ENCODE data around the gene MAPK1. TPM values are rescaled to one million over a fixed set of nuclear protein-coding genes. Genes with fewer than 3 reads are reported as not detected.
A peak's percentile ranks its signal among the peaks of the same experiment; 100 is the strongest.

The MAPK1 gene
- total and polyA plus RNA-seq, 9 of the 15 experiments (the other 6 are each of a cell fraction or from before 2014, with no cell fraction given): 46.3 to 575 (median 283) TPM

DNA sequence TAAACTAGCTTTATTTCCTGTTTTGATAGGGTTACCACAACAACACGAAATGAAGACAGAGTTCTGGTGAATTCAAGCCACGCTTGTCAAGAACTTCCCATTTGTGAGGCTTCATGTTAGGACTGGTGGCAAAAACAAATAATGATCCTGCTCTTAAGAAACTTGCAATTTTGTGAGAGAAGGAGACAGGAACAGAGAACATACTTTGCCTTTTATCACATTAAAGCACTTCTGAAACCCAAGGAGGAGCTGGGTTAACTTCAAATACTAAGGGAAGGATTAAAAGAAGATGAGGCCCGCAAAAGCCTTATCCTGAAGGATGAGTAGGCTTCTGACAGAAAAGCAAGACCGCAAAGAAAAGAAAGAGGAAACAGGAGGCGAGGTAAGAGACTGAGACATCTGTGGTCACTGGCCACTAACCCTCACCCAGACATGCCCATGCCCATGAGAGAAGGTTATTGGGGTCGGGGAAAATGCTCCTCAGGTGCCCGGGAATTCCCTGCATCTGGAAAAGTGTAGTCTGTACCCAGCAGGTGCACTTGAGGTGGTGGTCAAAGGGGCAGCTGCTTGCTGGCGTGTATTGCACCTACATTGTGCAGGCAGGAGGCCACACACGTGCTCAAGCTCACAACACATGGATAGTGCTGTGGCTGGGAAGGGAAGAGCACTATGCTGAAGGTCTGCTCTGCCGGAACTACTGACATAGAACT lies 50.5 kb downstream of the MAPK1 start (continued):
- TF ChIP-seq BACH1 (tag; IDR thresholded peaks at IDR 0.05) (0 out of 2 replicates have a peak, but pooled peaks have one; percentile 0), ZSCAN32 (CRISPR knock-in tag; IDR thresholded peaks at IDR 0.05) (no peak), FOXJ2 (tag; IDR thresholded peaks at IDR 0.05) (peak; percentile 100), ZNF780A (CRISPR knock-in tag; IDR thresholded peaks at IDR 0.05) (no peak), STAT5A (IDR thresholded peaks at IDR 0.05; ENCODE audit: borderline replicate concordance, low read length) (no peak), BRD9 (IDR thresholded peaks at IDR 0.05; ENCODE audit: low read depth, partially characterized antibody) (no peak)
- TF ChIP-seq, protein P1, sequence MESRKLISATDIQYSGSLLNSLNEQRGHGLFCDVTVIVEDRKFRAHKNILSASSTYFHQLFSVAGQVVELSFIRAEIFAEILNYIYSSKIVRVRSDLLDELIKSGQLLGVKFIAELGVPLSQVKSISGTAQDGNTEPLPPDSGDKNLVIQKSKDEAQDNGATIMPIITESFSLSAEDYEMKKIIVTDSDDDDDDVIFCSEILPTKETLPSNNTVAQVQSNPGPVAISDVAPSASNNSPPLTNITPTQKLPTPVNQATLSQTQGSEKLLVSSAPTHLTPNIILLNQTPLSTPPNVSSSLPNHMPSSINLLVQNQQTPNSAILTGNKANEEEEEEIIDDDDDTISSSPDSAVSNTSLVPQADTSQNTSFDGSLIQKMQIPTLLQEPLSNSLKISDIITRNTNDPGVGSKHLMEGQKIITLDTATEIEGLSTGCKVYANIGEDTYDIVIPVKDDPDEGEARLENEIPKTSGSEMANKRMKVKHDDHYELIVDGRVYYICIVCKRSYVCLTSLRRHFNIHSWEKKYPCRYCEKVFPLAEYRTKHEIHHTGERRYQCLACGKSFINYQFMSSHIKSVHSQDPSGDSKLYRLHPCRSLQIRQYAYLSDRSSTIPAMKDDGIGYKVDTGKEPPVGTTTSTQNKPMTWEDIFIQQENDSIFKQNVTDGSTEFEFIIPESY (CRISPR knock-in tag; IDR thresholded peaks at IDR 0.05): peak; percentile 78
- TF ChIP-seq, protein P2, sequence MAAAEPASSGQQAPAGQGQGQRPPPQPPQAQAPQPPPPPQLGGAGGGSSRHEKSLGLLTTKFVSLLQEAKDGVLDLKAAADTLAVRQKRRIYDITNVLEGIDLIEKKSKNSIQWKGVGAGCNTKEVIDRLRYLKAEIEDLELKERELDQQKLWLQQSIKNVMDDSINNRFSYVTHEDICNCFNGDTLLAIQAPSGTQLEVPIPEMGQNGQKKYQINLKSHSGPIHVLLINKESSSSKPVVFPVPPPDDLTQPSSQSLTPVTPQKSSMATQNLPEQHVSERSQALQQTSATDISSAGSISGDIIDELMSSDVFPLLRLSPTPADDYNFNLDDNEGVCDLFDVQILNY (CRISPR knock-in tag; IDR thresholded peaks at IDR 0.05): peak; percentile 98
- TF ChIP-seq, protein P3, sequence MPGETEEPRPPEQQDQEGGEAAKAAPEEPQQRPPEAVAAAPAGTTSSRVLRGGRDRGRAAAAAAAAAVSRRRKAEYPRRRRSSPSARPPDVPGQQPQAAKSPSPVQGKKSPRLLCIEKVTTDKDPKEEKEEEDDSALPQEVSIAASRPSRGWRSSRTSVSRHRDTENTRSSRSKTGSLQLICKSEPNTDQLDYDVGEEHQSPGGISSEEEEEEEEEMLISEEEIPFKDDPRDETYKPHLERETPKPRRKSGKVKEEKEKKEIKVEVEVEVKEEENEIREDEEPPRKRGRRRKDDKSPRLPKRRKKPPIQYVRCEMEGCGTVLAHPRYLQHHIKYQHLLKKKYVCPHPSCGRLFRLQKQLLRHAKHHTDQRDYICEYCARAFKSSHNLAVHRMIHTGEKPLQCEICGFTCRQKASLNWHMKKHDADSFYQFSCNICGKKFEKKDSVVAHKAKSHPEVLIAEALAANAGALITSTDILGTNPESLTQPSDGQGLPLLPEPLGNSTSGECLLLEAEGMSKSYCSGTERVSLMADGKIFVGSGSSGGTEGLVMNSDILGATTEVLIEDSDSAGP (CRISPR knock-in tag; IDR thresholded peaks at IDR 0.05): no peak
- TF ChIP-seq, protein P4, sequence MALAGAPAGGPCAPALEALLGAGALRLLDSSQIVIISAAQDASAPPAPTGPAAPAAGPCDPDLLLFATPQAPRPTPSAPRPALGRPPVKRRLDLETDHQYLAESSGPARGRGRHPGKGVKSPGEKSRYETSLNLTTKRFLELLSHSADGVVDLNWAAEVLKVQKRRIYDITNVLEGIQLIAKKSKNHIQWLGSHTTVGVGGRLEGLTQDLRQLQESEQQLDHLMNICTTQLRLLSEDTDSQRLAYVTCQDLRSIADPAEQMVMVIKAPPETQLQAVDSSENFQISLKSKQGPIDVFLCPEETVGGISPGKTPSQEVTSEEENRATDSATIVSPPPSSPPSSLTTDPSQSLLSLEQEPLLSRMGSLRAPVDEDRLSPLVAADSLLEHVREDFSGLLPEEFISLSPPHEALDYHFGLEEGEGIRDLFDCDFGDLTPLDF (CRISPR knock-in tag; IDR thresholded peaks at IDR 0.05): peak; percentile 59; the same call in 1 of the 2 replicates
- TF ChIP-seq, protein P5, sequence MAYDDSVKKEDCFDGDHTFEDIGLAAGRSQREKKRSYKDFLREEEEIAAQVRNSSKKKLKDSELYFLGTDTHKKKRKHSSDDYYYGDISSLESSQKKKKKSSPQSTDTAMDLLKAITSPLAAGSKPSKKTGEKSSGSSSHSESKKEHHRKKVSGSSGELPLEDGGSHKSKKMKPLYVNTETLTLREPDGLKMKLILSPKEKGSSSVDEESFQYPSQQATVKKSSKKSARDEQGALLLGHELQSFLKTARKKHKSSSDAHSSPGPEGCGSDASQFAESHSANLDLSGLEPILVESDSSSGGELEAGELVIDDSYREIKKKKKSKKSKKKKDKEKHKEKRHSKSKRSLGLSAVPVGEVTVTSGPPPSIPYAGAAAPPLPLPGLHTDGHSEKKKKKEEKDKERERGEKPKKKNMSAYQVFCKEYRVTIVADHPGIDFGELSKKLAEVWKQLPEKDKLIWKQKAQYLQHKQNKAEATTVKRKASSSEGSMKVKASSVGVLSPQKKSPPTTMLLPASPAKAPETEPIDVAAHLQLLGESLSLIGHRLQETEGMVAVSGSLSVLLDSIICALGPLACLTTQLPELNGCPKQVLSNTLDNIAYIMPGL (CRISPR knock-in tag; IDR thresholded peaks at IDR 0.05): peak; percentile 40; the same call in 1 of the 2 replicates
- TF ChIP-seq, protein P6, sequence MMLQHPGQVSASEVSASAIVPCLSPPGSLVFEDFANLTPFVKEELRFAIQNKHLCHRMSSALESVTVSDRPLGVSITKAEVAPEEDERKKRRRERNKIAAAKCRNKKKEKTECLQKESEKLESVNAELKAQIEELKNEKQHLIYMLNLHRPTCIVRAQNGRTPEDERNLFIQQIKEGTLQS (IDR thresholded peaks at IDR 0.05): no peak
- TF ChIP-seq, protein P6 (CRISPR knock-in tag; conservative IDR thresholded peaks at IDR 0.05): peak; percentile 88
